GM20431 (cell line): ENCODE measurements around the gene AMBRA1.

Experiments used
- in situ Hi-C: fragments of 300-500 bp; cut with MseI, MboI; formaldehyde crosslinking; loops from one replicate; pipeline ENCODE4 v1.15.0; 2020; ENCODE audit warnings: low sequenced_read_pairs; ENCODE audit not compliant: unreplicated experiment

Gene AMBRA1

DNA sequence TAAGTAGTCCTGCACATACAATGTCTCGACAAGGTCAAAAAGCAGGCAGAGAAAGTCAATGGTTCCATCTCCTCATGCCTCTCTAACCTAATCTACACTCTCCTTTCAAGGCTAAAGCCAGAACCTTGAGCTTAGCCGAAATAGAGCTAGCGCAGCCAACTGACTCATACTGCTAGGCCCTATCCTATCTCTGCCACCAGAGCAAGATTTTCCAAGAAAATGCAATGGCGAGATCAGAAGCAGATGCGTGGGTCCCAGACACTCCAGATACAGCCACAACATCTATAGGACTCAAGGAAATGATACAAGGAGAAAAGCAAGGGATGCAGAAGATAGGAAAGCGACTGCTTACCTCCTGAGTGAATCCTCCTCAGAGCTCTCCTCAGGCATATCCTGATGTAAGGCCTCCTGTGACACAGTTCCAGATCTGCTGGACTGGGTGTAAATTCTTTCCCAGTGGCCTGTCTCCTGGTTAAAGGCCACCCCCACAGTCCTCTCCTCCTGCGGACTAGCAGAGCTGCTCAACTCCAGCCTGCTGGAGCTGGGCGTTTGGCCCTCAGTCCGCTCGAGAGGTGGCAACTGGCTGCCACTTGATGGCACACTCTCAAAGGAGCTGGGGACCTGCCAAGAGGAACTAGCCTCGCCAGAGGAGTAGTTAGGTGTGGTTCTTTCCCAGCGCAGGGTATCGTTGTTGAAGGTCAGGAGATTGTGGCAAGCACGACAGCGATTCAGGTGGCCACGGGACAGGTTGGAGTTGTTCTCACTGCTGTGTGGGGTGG is 52.0 kb downstream of the AMBRA1 start:
- in situ Hi-C loops: loop anchor here (25.0 kb wide), 1 partner anchor 154 kb away; the partner anchor contains the start of genes CHRM4 and MDK

DNA sequence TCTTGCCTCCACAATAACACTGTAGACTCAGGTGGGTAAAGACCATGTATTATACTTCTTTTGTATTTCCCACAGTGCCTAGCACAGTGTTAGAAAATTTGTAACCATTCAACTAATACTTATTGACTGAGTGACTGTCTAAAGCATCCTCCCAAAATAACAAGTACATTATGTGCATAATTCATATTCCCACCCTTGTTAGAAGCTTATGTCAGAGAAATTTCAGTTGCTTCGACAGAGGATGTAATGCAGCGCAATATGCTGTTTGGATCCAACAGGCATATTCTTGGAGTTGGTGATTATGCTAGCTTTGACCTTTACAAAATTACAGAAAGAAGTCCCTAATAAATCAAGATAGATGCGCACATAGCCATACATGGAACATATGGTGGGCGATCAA is 53.0 kb downstream of the AMBRA1 start:
- in situ Hi-C loops: loop anchor here (25.0 kb wide), 1 partner anchor 154 kb away; the partner anchor contains the start of genes CHRM4 and MDK

DNA sequence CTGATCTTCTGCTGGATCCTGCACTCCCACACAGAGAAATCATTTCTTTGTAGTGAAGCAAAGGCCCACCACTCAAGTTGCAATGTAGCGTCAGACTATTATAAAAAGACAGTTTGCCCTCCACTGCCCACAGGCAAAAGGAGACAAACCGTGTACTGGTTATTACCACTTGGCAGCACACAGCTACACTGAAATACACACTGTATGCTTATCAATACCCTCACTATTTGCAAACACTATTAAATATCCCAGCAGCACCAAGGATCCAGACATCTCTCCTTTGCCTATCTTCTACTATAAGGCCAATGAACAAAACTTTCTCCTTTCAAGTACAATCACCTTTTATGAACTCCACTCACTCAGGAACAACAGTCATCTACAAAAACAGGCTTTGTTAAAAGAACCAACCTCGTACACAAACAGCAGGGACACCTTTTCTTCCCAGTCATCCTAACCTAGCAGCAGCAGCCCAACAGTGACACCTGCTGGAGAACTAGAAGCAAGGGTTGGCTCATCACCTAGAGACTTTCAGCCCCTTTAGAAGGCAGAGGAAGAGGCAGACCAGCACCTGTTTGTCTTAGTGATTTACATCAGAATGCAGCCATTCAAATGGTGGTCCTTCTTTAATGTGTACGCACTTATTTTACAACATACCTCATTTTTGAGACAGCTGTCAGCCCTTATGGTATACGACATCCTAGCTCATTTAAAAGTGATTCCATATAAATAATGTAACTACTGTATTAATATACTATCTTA is 56.1 kb downstream of the AMBRA1 start:
- in situ Hi-C loops: loop anchor here (25.0 kb wide), 1 partner anchor 150 kb away; the partner anchor contains the start of genes CHRM4 and MDK

DNA sequence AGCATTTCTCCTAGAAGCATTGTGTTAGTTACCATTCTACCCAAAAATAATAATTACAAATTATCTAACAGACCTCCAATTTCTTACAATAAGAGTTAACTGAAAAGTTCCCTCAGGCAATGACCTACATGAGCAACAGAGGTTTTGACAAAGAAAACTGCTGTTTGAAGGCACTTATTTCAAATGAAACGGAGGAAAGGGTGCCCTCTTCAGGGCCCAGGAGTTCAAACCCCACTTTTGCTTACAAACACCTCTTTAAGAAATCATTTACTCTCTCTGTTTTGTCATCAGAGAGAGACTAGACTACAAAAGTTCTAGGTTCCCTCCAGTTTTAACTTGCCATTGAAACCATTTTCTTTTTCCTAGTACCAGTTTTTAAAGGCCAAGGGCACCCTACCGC is 56.7 kb downstream of the AMBRA1 start:
- in situ Hi-C loops: loop anchor here (25.0 kb wide), 1 partner anchor 150 kb away; the partner anchor contains the start of genes CHRM4 and MDK

DNA sequence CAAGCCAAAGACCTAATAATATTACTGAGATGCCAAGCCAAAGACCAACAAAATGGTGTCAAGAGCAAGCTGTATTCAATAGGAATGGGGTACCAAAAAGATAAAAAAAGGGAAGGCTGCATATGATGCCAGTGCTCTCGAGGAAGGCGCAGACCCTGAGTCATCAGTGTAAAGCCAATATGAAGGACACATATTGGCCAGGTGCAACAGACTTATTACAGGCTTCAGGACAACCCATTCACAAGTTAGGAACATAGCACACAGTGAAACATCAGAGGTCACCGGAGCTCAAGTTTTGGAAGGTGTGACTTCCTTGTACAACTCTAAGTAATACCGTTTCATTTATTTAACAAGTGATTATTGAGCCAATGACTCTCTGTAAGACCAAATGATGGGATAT is 58.1 kb downstream of the AMBRA1 start:
- in situ Hi-C loops: loop anchor here (25.0 kb wide), 1 partner anchor 148 kb away; the partner anchor contains the start of genes CHRM4 and MDK

DNA sequence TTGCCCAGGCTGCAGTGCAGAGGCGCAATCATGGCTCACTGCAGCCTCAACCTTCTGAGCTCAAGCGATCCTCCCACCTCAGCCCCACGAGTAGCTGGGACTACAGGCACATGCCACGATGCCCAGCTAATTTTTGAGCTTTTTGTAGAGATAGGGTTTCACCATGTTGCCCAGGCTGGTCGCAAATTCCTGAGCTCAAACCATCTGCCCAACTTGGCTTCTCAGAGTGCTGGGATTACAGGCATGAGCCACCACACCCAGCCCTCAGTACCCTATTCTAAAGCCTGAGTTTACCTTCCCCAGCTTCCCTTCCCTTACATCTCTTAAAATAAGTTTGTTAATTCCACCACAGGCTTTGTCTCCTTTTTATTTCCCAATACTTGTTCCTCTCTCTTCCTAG is 59.1 kb downstream of the AMBRA1 start:
- in situ Hi-C loops: loop anchor here (25.0 kb wide), 1 partner anchor 147 kb away; the partner anchor contains the start of genes CHRM4 and MDK

DNA sequence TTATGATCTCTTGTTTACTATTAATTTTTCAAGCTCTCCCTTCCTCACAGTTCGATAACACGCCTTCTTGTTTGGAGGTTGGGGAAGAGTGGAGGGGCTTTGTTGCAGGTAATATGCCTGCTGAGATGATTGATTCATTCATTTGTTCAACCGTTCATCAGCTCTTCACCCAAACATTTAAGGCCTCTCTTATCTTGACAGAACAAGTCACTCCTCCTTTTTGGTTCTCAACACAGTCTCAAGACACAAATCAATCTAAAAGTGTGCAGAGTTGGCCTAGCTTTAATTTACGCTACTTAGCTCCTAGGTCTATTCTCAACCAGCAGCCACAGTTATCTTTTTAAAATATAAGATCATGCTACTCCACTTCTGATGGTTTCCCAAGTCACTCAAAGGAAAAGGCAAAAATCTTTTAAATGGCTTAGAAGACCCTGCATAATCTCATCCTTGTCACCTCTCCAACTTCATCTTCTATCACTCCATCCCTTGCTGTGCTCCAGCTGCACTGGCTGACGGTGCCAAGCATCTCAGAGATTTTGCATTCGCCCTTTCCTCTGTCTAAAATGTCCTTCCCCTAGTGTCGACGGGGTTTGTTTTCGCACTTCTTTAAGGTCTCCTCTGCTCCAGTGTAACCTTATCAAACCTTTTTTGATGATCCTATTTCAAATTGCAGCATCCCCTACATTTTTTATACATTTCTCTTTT is 60.3 kb downstream of the AMBRA1 start:
- in situ Hi-C loops: loop anchor here (25.0 kb wide), 1 partner anchor 146 kb away; the partner anchor contains the start of genes CHRM4 and MDK

DNA sequence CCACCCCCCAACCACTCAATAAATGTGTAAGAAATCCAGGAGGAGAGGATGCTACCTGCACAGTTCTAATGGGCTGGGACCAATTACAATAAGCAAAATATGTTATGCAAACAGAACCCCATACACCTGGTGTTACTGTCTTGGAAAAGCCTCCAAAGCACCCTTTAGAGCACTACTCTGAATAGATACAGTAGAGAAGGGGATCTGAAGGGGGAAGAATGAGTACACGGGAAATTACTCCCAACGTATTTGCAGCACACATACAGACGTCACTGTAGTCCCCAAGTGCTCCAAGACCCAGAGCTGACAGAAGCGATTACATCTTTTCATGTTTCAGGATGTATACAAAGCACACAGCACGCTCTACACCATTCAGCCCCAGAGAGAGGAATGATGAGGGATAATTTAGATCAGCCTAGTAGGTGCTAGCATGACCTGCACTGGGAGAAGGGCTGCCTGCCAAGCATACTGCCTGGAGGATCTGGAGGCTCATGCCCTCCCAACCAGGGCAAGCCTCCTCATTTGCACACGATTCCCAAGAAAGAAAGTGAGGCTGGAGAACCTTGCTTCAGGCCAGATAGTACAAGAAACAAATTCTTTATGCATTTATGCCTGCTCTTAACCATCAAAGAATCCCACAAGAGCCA is 63.8 kb downstream of the AMBRA1 start:
- in situ Hi-C loops: loop anchor here (25.0 kb wide), 1 partner anchor 143 kb away; the partner anchor contains the start of genes CHRM4 and MDK

DNA sequence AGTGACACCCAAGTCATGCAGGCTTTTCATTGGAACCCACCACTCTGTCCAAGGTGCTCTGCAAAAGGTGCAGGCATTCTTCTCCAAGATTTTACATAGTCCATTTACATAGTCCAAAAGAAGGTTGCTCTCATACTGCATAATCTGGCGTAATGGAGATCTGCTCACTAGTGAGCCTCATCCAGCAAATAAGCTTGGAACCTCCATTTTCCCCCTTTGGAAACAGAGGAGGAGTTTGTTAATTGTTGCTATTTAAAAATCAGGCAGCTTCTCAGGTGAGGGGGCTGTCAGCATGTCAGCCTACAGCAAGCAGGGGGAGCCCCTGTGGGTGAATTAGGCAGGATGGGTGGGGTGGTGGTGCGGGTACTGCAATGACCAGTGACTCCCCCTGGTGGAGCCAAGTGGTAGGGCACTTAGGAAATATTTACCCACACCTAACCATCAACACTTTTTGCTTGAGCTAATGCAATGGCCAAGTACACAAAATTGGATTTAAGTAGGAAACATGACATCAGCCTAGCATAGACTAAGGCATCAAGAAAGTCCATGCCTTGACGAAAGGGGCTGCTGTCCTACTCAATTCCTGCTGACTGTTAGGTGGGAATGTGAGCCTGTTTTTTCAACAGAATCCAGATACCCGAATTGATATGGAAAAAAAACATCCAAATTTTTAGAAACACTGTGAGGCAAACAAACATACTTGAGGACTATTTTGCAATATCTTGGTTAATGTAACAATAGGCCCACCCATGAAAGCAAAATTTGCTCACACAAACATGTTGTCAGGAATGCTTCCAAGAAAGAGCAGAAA is 64.5 kb downstream of the AMBRA1 start:
- in situ Hi-C loops: loop anchor here (25.0 kb wide), 1 partner anchor 142 kb away; the partner anchor contains the start of genes CHRM4 and MDK

DNA sequence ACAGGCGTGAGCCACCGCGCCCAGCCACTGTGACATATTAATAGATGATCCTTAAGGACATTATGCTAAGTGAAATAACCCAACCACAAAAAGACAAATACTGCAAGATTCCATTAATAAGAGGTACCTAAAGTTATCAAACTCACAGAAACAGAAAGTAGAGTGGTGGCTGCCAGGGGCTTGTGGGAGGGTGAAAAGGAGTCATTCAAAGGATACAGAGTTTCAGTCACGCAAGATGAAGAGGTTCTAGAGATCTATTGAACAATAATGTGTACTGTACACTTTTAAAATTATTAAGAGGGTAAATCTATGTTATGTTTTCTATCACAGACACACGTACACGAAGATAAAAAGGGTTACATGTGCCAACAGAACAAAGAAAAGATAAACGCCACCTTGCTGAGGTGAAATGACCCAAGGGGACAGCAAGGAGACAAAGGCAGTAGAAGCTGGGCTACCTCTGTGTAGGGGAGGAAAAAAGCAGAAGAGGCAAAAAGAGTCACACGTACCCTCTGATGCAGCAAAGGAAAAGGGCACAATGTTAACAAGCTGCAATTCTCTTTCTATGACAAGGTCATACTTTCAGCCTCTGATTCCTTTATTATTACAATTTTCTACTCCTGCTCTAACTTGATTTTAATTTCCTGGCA is 65.3 kb downstream of the AMBRA1 start:
- in situ Hi-C loops: loop anchor here (25.0 kb wide), 1 partner anchor 141 kb away; the partner anchor contains the start of genes CHRM4 and MDK

DNA sequence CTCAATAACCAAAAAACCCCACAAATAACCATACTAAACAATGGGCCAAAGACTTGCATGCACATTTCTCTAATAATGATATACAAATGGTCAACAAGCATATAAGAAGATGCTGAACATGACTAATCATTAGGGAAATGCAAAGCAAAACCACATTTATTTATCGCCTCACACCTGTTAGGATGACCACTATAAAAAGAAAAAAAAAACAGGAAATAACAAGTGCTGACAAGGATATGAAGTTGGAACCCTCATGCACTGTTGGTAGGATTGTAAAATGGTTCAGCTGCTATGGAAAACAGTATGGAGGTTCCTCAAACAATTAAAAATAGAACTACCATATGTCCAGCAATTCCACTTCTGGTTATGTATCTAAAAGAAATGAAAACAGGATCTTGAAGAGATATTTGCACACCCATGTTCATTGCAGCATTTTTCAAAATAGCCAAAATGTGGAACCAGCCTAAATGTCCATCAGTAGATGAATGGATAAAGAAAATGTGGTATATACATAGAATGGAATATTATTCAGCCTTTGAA is 66.2 kb downstream of the AMBRA1 start:
- in situ Hi-C loops: loop anchor here (25.0 kb wide), 1 partner anchor 140 kb away; the partner anchor contains the start of genes CHRM4 and MDK

DNA sequence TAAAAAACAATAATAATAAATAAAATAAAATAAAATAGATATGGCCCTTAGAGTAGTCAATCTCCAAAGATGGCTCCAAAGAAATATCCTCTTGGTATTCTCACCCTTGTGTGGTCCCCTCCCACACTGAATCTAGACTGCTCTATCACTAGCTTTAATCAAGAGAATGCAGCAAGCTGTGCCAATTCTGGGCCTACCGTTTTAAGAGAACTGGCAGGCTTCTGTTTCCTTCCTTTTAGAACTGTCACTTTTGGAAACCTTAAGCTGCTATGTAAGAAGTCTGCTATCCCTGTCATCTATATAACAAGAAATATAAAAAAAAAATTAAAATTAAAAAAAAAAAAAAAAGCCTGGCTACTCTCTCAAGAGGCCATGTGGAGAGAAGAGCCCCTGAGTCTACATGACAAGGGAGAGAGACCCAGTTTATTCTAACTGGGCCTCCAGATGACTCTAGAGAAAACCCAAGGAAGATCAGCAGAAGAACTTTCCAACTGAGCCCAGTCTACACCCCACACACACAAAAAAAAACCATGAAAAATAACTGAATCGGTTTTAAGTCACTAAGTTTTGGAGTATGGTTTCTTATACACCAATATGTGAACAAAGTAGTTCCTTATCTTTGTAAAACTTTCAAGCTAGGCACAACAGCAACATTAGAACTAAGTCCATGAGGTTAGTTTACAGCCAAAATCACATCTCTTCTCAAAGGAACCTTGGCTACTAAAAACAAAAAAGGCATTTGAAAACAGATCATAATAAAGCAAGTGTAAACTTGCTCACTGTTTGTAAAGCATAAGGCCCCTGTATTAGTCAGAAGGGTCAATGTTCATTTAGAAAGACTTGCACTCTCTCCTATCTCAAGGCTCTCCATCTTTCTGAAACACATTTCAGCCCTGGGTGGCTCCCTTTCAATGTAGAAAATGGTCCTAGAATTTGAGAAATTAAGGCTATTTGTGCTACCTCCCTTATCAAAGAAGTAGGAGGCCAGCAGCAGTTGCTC is 67.3 kb downstream of the AMBRA1 start:
- in situ Hi-C loops: loop anchor here (25.0 kb wide), 1 partner anchor 139 kb away; the partner anchor contains the start of genes CHRM4 and MDK

DNA sequence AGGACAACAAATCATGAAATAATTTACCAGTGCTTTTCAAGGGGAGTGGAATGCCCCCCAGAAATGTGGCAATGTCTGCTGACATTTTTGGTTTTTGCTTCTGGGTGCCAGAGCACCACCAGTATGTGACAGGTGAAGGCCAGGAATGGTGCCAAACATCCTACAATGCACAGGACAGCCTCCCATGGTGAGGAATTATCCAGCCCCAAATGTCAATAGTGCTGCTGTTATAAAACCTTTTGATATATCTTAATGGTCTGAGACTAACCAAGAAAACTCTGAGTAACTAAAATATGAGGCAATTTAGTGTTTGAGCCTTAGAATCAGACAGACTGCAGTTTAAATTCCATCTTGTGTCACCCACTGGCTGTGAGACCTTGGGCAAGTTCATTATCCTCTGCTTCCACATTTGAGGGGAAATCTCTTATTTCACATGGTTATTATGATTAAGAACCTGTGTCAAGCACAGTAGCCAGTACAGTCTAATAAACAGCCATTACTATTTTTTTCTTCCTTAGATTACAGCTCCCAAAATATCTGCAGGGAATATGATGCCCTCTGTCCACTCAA is 69.5 kb downstream of the AMBRA1 start:
- in situ Hi-C loops: no loop called here

DNA sequence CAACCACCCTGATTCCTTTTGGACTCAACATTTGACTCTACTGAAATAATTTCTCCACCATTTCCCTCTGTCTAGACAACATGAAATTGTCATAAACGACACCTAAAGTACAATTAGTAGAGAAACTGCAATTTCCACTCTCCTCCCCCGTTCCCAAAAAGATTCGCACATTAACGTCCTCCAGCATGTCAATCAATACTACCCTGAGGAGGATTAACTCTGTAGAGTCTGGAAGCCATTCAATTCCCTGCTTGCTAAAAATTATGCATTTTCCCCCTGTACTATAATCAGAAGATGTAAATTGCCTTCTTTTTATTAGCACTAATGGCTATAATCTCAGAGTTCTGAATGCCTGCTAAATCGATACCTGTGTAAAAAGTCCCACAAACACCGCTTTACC is 70.5 kb downstream of the AMBRA1 start:
- in situ Hi-C loops: no loop called here

DNA sequence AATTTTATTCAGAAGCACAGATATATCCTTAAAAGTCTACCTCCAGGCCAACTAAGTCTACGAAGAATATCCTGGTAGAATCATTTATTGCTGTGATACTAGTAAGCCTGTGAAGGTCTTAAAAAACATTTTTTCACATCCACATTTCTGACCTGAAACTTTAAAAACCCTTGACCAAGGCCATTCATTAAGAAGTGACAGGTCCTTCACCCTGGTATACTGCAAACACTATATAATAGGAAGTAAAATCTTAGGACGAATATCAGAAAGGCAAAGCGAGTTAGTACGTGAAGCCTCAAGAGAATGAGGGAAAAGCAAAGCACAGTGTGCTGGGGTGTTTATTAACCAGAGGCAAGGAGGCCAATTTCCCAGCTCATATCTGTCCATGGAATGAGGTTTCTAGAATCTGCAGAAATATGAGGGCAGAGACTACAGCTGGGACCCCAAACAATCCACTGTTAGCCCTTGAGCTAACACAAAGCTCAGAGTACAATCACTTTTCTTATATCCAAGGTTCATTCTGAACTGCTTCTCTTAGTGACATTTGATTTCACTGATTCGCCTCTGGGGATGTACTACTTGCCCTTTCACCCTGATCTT is 71.0 kb downstream of the AMBRA1 start:
- in situ Hi-C loops: no loop called here
